Activated naive CD4-positive, alpha-beta T cell (primary cell): ENCODE measurements around the gene KIR2DL1.
"Not testable (repeated sequence)": the region's sequence is repeated elsewhere in the genome, so short reads cannot be mapped to it uniquely, and the experiment has no call there.

ENCODE experiments used
- DNase-seq, 4 experiments: peaks; one replicate each; lab custom pipeline; 2025; lab: John Stamatoyannopoulos, UW

KIR2DL1 gene

DNA sequence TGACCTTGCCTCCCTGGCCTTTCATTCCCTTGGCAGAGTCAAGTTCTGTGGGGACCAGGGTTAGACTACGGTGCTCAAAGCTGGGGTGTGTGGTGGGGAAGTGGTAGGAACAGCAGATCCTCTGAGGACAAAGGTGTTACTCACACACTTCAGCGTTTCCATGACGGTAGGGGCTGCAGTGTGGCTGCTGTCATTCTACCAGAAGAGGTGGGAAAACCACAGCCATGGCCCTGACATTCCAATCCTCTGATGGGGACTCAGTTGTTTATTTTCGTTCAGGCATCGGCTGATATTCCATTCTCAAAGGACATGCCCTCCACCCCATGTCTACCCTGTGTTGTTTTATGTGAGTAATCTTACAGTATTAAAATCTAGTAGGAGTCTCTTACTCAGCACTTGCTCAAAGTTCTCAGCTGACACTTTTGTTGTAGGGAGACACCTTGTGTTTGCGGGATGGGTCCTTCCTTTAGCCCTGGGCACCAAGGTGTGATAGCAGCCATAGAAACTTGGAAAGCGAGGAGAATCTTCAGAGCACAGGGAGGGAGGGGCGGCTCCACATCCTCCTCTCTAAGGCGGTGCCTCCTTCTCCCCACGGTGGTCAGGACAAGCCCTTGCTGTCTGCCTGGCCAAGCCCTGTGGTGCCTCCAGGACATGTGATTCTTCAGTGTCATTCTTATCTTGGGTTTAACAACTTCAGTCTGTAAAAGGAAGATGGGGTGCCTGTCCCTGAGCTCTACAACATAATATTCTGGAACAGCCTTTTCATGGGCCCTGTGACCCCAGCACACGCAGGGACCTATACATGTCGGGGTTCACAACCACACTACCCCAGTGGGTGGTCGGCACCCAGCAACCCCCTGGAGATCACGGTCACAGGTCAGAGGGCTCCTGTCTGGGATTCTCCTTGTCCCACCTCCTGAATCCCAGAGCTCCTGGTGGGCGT is 1.7 kb downstream of the KIR2DL1 start:
- DNase-seq = not testable (repeated sequence)

DNA sequence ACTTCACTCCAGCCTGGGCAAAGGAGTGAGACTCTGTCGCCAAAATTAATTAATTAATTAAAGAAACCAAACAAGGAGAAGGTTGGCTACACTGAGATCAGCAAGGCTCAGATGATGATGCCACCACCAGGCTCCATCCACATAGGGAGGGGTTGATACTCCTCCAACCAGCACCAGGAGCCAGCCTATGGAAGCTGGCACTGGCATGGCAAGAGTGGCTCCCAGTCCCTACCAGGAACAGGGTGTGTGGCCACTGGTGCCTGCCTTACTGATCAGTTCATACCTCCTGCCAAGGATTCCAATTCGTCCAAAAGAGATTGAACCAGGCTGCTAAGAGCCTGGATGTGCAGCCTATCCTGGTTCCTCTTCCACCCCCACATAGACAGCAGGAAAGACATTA is 3.1 kb downstream of the KIR2DL1 start:
- DNase-seq = not testable (repeated sequence)

- DNase-seq = not testable (repeated sequence)
Measured at GRCh38 chr19:54775095-54775815, 5.7 kb downstream of the KIR2DL1 start.

GRCh38 chr19:54775830-54776229 is 6.2 kb downstream of the KIR2DL1 start:
- not testable (repeated sequence) for DNase-seq

- DNase-seq = not testable (repeated sequence)
Measured at GRCh38 chr19:54777851-54778250, 8.3 kb downstream of the KIR2DL1 start.

DNA sequence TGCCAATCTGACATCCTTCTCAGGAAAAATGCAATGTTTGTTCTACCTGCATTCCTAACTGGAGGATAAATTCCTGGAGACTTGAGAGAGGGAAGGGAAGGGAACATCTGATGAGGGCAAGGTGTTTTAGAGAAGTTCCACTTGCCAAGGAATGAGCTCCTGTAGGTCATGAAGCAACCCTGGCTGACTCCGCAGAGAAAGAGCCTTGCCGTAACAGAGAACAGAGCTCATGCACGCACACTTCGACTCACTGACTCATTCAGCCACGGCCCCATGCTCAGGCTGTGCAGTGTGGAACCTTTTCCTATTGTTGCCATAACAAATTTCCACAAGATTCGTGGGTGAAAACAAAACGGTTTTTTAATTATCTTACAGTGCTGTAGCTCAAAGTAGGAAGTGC is 9.3 kb downstream of the KIR2DL1 start:
- not testable (repeated sequence) for DNase-seq

- not testable (repeated sequence) for DNase-seq
Measured at GRCh38 chr19:54782916-54783315, 13.3 kb downstream of the KIR2DL1 start.

DNA sequence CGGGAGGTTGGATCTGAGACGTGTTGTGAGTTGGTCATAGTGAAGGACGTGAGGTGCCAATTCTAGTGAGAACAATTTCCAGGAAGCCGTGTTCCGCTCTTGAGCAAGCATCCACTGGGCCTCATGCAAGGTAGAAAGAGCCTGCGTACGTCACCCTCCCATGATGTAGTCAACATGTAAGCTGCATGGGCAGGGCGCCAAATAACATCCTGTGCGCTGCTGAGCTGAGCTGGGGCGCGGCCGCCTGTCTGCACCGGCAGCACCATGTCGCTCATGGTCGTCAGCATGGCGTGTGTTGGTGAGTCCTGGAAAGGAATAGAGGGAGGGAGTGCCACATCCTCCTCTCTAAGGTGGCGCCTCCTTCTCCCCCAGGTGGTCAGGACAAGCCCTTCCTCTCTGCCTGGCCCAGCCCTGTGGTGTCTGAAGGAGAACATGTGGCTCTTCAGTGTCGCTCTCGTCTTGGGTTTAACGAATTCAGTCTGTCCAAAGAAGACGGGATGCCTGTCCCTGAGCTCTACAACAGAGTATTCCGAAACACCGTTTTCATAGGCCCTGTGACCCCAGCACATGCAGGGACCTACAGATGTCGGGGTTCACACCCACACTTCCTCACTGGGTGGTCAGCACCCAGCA is 16.6 kb downstream of the KIR2DL1 start:
- not testable (repeated sequence) for DNase-seq

GRCh38 chr19:54788154-54788553 is 18.6 kb downstream of the KIR2DL1 start:
- DNase-seq = not testable (repeated sequence)

- DNase-seq = no peak
Measured at GRCh38 chr19:54790711-54791110, 21.1 kb downstream of the KIR2DL1 start.

DNA sequence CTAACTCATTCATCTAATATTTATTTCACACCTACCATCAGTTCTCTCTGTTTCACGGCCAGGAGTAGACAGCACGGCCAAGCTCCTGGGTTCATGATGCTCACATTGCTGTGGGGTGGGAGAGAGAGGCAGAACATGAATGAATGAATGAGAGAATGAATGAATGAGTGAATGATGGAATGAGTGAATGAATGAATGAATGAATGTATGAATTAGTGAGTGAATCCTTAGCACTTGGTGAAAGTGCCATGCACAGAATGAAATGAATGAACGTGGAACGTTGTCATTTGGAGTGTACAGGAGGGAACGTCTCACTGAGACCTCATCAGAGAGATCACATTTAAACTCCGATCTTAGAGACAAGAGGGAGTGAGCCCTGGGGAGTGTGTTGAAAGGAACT is 21.9 kb downstream of the KIR2DL1 start:
- no peak for DNase-seq

- DNase-seq = no peak
Measured at GRCh38 chr19:54792814-54793213, 23.2 kb downstream of the KIR2DL1 start.

- no peak for DNase-seq
Measured at GRCh38 chr19:54795758-54796157, 26.2 kb downstream of the KIR2DL1 start.

DNA sequence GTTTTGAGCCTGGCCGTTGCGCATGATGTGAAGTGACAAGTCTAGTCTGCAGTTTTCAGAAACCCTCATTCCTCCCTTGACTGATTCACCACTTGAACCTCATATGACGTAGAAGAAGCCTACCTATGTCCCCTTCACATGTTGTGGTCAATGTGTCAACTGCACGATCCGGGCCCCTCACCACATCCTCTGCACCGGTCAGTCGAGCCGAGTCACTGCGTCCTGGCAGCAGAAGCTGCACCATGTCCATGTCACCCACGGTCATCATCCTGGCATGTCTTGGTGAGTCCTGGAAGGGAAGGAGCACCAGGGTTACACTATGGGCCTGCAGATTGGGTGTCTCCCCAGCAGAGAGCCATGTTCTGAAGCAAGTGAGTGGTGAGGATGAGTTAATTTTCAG is 33.8 kb downstream of the KIR2DL1 start, which contains the start of gene KIR2DL4:
Gene KIR2DL4, plus strand, starts transcription at position 201 of the 400 bp plus-strand sequence. Its CDS starts 42 bp downstream, at position 243.
- DNase-seq = no peak

GRCh38 chr19:54804101-54804500 is 34.5 kb downstream of the KIR2DL1 start:
- DNase-seq = no peak

GRCh38 chr19:54804571-54804970 is 35.0 kb downstream of the KIR2DL1 start:
- DNase-seq = no peak

GRCh38 chr19:54805665-54806515 is 36.3 kb downstream of the KIR2DL1 start:
- DNase-seq = no peak

DNA sequence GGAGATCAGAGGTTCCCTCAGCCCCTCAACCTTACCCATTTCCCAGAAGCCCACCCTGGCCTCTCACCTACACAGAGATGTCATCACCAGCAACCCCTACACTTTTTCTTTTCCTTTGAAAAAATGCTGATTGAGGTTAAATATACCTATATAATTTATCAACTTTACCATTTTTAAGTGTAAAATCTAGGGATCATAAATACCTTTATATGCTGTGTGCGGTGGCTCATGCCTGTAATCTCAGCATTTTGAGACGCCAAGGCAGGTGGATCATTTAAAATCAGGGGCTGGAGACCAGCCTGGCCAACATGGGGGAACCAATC is 36.9 kb downstream of the KIR2DL1 start:
- no peak for DNase-seq

- DNase-seq = not testable (repeated sequence)
Measured at GRCh38 chr19:54814571-54814970, 45.0 kb downstream of the KIR2DL1 start.

DNA sequence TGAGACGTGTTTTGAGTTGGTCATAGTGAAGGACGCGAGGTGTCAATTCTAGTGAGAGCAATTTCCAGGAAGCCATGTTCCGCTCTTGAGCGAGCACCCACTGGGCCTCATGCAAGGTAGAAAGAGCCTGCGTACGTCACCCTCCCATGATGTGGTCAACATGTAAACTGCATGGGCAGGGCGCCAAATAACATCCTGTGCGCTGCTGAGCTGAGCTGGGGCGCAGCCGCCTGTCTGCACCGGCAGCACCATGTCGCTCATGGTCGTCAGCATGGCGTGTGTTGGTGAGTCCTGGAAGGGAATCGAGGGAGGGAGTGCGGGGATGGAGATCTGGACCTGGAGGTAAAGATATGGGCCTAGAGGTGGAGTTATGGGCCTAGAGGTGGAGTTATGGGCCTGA is 46.7 kb downstream of the KIR2DL1 start, which contains the start of gene KIR3DL1:
Gene KIR3DL1, plus strand, starts transcription at position 218 of the 400 bp plus-strand sequence.
- not testable (repeated sequence) for DNase-seq
